Measurements from ENCODE around the gene RSPH10B. TPM values are rescaled to one million over a fixed set of nuclear protein-coding genes. Genes with fewer than 3 reads are reported as not detected.
"Not testable (repeated sequence)": the region's sequence is repeated elsewhere in the genome, so short reads cannot be mapped to it uniquely, and the experiment has no call there.

Gene RSPH10B
- total RNA-seq, 2 experiments from 2014 or later: 0.18 to 0.37 TPM

DNA sequence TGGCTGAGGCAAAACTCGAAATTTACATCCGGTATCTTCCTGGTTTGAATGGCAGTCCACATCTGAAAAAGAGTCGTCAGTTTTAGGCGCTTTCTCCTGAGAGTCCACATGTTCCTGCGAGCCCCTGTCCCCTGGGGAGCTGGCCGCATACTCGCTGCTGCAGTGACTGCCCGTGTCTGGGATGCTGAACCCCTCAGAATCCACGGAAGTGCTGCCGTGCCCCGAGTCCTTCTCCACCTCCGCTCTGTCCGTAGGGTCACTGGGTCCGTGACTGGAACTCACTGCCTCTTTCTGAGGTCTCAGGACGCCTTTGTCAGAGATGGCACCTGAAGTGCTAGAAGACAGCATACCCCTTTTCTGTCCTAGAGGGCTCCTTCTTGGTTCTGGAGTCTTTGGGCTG is 16.6 kb upstream of the RSPH10B start:
- H3K4me1 Mint-ChIP-seq (ENCODE audit: low read depth); DNase-seq; POLR2A ChIA-PET; CTCF ChIA-PET; ATAC-seq; H3K9me3 Mint-ChIP-seq (ENCODE audit: insufficient read depth); H3K27me3 Mint-ChIP-seq (ENCODE audit: low read depth); H3K4me3 Mint-ChIP-seq; H3K27ac Mint-ChIP-seq: not testable (repeated sequence)
- peaks cover 30% of the 10 kb centered on the region for H3K36me3 Mint-ChIP-seq (ENCODE audit: low read depth)

- H3K27ac Mint-ChIP-seq; CTCF ChIA-PET; ATAC-seq; POLR2A ChIA-PET; H3K27me3 Mint-ChIP-seq (ENCODE audit: low read depth); H3K4me3 Mint-ChIP-seq; DNase-seq; H3K9me3 Mint-ChIP-seq (ENCODE audit: insufficient read depth); H3K4me1 Mint-ChIP-seq (ENCODE audit: low read depth): not testable (repeated sequence)
- H3K36me3 Mint-ChIP-seq (ENCODE audit: low read depth): peaks cover 14% of the 10 kb centered on the region
Observed at GRCh38 chr7:5979680-5980314, 9.3 kb upstream of the RSPH10B start.

- H3K9me3 Mint-ChIP-seq (ENCODE audit: insufficient read depth); CTCF ChIA-PET; DNase-seq; H3K4me3 Mint-ChIP-seq; H3K27ac Mint-ChIP-seq; ATAC-seq; H3K4me1 Mint-ChIP-seq (ENCODE audit: low read depth); H3K36me3 Mint-ChIP-seq (ENCODE audit: low read depth); H3K27me3 Mint-ChIP-seq (ENCODE audit: low read depth); POLR2A ChIA-PET: not testable (repeated sequence)
Observed at GRCh38 chr7:5973580-5973979, 3.1 kb upstream of the RSPH10B start.

- H3K27ac Mint-ChIP-seq; ATAC-seq; H3K36me3 Mint-ChIP-seq (ENCODE audit: low read depth); POLR2A ChIA-PET; DNase-seq; H3K27me3 Mint-ChIP-seq (ENCODE audit: low read depth); H3K4me1 Mint-ChIP-seq (ENCODE audit: low read depth); CTCF ChIA-PET; H3K9me3 Mint-ChIP-seq (ENCODE audit: insufficient read depth); H3K4me3 Mint-ChIP-seq: not testable (repeated sequence)
Observed at GRCh38 chr7:5963810-5964209, 6.7 kb downstream of the RSPH10B start.

DNA sequence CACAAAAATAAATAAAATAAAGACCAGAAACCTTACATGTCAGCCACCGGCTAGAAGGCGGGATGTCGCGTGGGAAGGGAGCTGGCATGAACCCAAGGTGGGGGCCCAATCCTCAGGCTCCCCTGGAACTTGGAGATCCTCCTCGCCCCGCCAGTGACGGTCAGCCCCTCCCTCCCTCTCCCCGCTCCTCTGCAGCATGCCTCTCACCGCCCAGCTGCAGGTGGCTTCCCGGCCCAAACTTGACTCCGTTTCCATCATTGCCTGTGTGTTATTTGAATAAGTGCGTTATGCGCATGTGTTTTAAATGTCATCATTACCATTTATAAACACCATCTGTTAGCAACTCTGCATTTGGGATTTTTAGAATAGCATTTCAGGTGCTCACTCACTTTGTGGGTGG is 7.3 kb downstream of the RSPH10B start:
- H3K27ac Mint-ChIP-seq; ATAC-seq; POLR2A ChIA-PET; H3K4me1 Mint-ChIP-seq (ENCODE audit: low read depth); H3K9me3 Mint-ChIP-seq (ENCODE audit: insufficient read depth); H3K36me3 Mint-ChIP-seq (ENCODE audit: low read depth); DNase-seq; H3K4me3 Mint-ChIP-seq; CTCF ChIA-PET; H3K27me3 Mint-ChIP-seq (ENCODE audit: low read depth): not testable (repeated sequence)

GRCh38 chr7:5934945-5935450 is 35.5 kb downstream of the RSPH10B start:
- H3K27me3 Mint-ChIP-seq (ENCODE audit: low read depth); H3K27ac Mint-ChIP-seq; ATAC-seq; POLR2A ChIA-PET; CTCF ChIA-PET; DNase-seq; H3K9me3 Mint-ChIP-seq (ENCODE audit: insufficient read depth); H3K36me3 Mint-ChIP-seq (ENCODE audit: low read depth); H3K4me1 Mint-ChIP-seq (ENCODE audit: low read depth); H3K4me3 Mint-ChIP-seq: not testable (repeated sequence)

- POLR2A ChIA-PET; H3K27ac Mint-ChIP-seq; H3K9me3 Mint-ChIP-seq (ENCODE audit: insufficient read depth); H3K4me1 Mint-ChIP-seq (ENCODE audit: low read depth); CTCF ChIA-PET; H3K27me3 Mint-ChIP-seq (ENCODE audit: low read depth); ATAC-seq; H3K4me3 Mint-ChIP-seq; H3K36me3 Mint-ChIP-seq (ENCODE audit: low read depth); DNase-seq: not testable (repeated sequence)
Observed at GRCh38 chr7:5931905-5932644, 38.4 kb downstream of the RSPH10B start.

DNA sequence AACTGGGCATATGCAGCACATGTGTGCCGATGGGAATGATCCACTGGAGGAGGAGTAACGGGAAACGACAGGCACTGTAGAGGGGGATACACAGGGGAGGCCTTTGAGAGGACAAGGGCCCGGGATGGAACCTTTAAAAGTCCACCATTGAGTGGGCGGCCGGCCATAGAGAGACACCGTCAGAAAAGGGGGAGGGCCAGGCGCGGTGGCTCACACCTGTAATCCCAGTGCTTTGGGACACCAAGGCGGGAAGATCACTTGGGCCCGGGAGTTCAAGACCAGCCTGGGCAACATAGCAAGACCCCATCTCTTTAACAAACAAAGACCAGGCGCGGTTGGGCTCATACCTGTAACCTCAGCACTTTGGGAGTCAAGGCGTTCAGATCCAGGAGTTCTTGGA is 39.2 kb downstream of the RSPH10B start:
- H3K4me3 Mint-ChIP-seq; H3K36me3 Mint-ChIP-seq (ENCODE audit: low read depth); POLR2A ChIA-PET; ATAC-seq; H3K9me3 Mint-ChIP-seq (ENCODE audit: insufficient read depth); H3K27ac Mint-ChIP-seq; H3K27me3 Mint-ChIP-seq (ENCODE audit: low read depth); DNase-seq; H3K4me1 Mint-ChIP-seq (ENCODE audit: low read depth); CTCF ChIA-PET: not testable (repeated sequence)

- H3K36me3 Mint-ChIP-seq (ENCODE audit: low read depth); H3K9me3 Mint-ChIP-seq (ENCODE audit: insufficient read depth); DNase-seq; H3K4me1 Mint-ChIP-seq (ENCODE audit: low read depth); H3K4me3 Mint-ChIP-seq; ATAC-seq; H3K27ac Mint-ChIP-seq; POLR2A ChIA-PET; H3K27me3 Mint-ChIP-seq (ENCODE audit: low read depth); CTCF ChIA-PET: not testable (repeated sequence)
Observed at GRCh38 chr7:5930290-5930689, 40.2 kb downstream of the RSPH10B start.

DNA sequence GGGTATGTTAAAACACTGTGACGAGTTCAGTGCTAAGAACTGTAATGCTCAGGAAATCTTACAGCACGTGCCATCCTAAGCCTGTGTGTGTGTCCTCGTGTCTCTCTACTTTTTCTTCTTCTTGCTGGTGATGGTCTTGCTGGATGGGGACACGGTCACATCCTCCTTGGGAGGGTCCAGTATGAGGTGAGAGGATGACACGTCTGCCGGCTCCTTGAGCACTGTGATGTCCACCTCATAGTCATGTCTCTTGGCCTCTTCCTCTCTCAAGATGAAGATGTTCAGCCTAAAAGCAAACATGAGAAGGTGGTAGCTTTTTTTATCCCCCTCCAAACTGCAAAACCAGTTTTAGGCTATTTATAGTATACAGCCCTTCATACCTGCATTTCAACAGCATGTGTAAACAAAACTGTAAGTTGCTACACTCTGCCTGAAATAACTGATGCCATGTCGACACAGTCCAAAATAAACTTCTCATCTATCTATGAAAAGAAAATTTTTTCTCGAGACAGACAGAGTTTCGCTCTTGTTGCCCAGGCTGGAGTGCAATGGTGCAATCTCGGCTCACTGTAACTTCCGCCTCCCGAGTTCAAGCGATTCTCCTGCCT is 44.1 kb downstream of the RSPH10B start:
- H3K27me3 Mint-ChIP-seq (ENCODE audit: low read depth); DNase-seq; H3K9me3 Mint-ChIP-seq (ENCODE audit: insufficient read depth); H3K27ac Mint-ChIP-seq; H3K36me3 Mint-ChIP-seq (ENCODE audit: low read depth); H3K4me1 Mint-ChIP-seq (ENCODE audit: low read depth); POLR2A ChIA-PET; ATAC-seq; CTCF ChIA-PET; H3K4me3 Mint-ChIP-seq: not testable (repeated sequence)

DNA sequence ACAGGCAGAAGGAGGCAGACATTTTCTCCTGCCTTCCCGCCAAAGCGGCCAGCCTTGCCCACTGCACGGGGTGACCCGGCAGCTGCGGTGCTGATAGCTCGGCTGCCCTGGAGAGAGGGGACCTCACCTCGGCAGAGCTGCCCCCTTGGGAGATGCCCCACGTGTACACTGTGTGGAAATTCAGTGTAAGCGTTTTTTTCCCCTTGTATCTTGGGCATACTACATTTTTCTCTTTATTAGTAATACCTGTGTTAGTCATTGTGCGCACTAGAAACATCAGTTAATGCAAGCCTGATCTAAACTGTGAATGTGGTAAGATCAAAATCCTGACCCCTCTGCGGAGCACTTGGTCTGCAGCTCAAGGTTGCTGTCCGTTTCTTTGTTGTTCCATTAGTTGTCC is 45.9 kb downstream of the RSPH10B start:
- H3K27ac Mint-ChIP-seq; H3K9me3 Mint-ChIP-seq (ENCODE audit: insufficient read depth); H3K27me3 Mint-ChIP-seq (ENCODE audit: low read depth); POLR2A ChIA-PET; H3K4me1 Mint-ChIP-seq (ENCODE audit: low read depth); H3K36me3 Mint-ChIP-seq (ENCODE audit: low read depth); ATAC-seq; DNase-seq; CTCF ChIA-PET; H3K4me3 Mint-ChIP-seq: not testable (repeated sequence)

DNA sequence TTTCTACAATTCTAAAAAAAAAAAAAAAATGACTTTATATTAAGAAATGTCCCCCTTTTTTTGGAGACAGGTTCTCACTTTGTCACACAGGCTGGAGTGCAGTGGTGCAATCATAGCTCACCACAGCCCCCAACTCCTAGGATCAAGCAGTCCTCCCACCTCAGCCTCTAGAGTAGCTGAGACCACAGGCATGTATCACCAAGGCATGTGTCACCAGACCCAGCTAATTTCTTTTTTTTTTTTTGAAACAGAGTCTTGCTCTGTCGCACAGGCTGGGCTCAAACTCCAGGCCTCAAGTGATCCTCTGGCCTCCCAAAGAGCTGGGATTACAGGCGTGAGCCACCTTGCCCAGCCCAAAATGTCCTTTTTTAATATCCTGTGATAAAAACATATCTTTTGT is 46.3 kb downstream of the RSPH10B start:
- DNase-seq; CTCF ChIA-PET; H3K9me3 Mint-ChIP-seq (ENCODE audit: insufficient read depth); POLR2A ChIA-PET; H3K4me1 Mint-ChIP-seq (ENCODE audit: low read depth); H3K27ac Mint-ChIP-seq; H3K36me3 Mint-ChIP-seq (ENCODE audit: low read depth); ATAC-seq; H3K27me3 Mint-ChIP-seq (ENCODE audit: low read depth); H3K4me3 Mint-ChIP-seq: not testable (repeated sequence)
